H4 (cell line): ENCODE results near the gene CASR. TPM values are rescaled to one million over a fixed set of nuclear protein-coding genes. Genes with fewer than 3 reads are reported as not detected.

Experiments used
- DNase-seq: peaks from one replicate; pipeline ENCODE4 v3.0.0-alpha.2; 2015; ENCODE audit warnings: low spot score
- total RNA-seq: library from RNA; depleted of rRNA; stranded (reverse); fragments of >200 nt; shearing (Covaris generic); gene quantifications from 2 replicates; pipeline ENCODE4 v1.2.3, GENCODE V29; 2014

Gene CASR
- total RNA-seq, 1 experiment from 2014 or later: not detected

- no peak for DNase-seq
Observed at GRCh38 chr3:122215592-122216298, 32.3 kb downstream of the CASR start.

DNA sequence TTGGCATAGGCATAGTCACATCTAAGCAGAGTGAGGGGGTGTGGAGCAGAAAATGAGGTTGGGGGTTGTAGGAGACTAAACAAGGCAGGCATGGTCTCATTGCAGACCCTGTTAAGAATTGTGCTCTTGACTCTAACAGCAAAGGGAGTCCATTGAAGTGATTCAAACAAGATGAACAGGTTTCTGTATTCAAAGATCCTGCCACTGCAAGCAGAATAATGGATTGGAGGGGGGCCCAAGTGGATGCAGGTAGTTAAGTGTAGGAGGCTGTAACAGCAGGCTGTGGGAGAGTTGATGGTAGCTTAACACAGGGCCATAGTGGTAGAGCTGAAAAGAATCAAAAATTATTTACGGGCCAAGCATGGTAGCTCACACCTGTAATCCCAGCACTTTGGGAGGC lies 34.4 kb downstream of the CASR start:
- DNase-seq: no peak

DNA sequence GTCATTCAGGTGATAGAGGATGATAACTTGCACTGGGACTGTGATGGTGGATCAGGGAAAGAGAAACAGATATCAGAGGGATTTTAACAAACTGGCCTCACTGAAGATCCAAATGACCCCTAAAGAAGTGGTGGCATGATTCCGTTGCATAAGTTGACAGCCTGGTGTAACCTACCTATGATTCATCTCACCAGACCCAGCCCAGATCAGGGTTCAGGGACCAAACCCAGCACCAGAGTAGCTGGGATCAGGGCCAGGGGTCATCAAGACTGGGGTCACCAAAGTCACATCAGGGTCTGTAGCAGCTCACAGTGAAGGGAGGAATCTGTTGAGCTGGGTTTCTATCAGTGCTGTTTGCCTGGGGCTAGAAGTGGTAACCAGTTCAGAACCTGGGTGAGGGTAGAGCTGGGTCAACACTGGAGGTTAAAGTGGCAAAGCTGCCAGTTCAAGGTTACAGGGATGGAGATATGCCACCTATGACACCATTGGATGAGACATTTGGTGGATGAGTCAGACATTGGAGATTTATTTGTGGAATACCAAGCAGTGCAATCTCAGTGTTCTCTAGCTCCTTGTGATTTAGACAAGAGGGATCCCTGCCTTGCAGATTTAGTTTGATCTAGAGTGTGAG lies 35.9 kb downstream of the CASR start:
- DNase-seq: no peak

DNA sequence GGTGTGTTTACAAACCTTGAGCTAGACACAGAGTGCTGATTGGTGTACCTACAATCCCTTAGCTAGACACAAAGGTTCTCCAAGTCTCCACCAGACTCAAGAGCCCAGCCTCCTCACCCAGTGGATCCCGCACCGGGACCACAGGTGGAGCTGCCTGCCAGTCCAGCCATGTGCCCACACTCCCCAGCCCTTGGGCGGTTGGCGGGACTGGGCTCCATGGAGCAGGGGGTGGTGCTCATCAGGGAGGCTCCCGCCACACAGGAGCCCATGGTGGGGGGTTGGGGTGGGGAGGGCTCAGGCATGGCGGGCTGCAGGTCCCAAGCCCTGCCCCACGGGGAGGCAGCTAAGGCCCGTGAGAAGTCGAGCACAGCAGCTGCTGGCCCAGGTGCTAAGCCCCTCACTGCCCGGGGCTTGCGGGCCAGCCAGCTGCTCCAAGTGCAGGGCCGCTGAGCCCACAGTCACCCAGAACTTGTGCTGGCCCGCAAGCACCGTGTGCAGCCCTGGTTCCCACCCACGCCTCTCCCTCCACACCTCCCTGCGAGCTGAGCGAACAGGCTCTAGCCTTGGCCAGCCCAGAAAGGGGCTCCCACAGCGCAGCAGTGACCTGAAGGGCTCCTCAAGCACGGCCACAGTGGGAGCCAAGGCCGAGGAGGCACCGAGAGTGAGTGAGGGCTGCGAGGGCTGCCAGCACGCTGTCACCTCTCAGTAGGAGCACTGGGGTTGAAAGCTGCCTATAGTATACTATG lies 43.7 kb downstream of the CASR start:
- no peak for DNase-seq

- DNase-seq: no peak
Observed at GRCh38 chr3:122230174-122230573, 46.7 kb downstream of the CASR start.

DNA sequence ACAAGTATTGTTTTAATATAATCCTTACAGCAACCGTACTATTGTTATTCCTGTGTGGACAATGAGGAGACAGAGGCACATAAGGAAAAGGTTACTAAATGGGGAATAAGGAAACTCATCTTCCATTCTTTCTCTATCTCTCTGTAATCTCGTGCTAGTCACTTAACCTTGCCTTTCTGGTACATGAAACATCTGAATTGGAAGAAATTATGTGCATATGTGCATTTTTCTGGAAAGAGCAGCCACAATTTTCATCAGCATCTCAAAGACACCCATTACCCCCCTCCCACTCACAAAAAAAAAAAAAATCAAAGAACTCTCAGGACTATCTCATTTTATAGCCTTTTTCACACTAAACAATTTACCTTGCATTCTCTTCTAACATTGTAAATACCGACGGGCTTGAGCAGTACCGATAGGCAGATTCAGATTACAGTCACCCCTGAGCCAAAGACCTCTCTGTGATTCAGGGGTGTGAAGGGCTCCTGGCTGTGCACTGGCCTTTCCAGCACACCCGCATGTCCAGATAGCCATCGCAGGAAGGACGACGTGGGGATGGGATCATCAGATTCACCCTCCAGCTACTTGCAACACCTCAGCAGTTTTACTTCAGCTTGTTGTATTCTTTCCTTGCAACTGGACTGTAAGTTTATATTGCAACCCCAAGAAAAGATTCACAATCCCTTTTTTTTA lies 48.1 kb downstream of the CASR start:
- DNase-seq: no peak

- DNase-seq: no peak
Observed at GRCh38 chr3:122232485-122232884, 49.0 kb downstream of the CASR start.

GRCh38 chr3:122233101-122233952 lies 49.9 kb downstream of the CASR start:
- no peak for DNase-seq

GRCh38 chr3:122234117-122234516 lies 50.6 kb downstream of the CASR start:
- DNase-seq: no peak

DNA sequence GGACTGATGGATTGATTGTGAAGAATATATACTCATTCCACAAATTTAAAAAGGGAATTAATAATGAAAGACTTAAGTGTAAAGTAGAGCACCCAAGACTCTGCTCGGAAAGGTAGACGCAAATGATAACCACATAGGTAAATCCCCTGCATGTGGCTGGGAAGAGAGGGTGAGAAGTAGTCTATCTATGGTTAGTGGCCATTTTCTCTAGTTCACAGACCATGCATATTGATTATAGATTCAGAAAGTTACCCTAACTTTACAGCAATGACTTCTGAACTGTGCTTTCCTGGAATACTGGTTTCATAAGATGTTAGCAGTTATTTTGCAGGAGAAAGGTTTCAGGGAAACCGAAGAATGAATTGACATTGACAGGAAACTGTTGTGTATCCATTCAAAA lies 51.7 kb downstream of the CASR start:
- no peak for DNase-seq

- no peak for DNase-seq
Observed at GRCh38 chr3:122239112-122239511, 55.6 kb downstream of the CASR start.

DNA sequence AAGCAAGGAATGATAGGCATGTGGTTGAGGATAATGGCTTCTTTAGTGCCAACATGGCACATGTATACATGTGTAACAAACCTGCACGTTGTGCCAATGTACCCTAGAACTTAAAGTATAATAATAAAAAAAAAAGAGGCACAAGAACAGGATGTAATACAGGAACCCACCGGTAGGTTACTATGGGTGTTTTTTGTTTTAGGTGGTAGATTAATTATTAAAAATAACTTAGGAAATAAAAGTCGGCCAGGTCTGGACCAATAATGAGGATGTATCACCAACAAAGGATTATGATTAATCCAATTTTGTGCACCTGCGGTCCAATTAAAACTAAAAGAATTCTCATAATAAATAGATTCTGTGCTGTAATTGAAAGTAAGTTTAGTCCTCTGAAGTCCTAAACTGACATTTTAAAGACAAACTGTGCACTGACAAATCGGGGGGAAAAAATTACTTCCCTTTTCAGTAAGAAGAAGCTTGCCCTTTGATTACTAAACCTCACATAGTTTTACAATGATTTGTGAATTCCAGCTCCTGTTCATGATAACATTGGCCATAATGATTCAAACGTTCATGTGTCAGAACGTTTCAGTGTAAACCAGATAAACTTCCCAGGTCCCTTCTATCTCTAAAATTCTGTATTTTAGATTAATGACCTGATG lies 62.2 kb downstream of the CASR start:
- DNase-seq: no peak

DNA sequence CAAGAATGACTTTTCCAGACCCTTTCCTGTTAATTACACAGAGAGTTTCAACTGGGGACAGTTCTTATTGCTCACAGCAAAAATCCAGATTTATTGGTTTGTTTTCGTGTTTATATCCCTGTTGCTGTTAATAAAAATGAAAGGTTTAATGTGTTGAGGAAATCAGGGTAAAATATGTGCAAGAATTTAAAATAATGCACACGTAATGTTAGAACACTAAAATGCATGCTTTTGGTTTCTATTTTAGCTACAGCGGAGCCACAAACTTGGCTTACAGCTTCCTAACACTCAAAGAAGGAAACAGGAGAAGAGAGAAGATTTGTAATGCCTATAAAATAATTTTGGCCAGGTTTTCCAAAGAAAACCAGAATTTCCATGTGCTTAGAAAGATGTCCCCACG lies 62.7 kb downstream of the CASR start:
- DNase-seq: no peak

- no peak for DNase-seq
Observed at GRCh38 chr3:122247087-122247824, 63.8 kb downstream of the CASR start.

DNA sequence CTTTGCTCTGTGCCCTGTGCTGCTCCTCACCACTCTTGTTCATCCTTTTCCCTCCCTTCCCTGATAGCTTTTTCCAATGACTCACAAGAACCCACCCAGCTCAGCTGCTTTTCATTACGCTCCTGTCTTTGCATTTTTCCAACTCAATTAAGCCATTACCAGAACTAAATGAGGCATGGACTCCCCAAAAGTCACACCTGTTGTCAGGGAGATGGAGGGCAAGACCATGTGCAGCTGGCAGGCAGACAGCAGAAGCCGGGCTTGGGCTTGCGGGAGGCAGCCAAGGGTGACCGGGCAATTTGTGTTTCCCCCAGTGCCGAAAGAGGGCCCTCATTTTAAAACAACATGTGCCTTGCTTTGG lies 64.3 kb downstream of the CASR start:
- DNase-seq: no peak

DNA sequence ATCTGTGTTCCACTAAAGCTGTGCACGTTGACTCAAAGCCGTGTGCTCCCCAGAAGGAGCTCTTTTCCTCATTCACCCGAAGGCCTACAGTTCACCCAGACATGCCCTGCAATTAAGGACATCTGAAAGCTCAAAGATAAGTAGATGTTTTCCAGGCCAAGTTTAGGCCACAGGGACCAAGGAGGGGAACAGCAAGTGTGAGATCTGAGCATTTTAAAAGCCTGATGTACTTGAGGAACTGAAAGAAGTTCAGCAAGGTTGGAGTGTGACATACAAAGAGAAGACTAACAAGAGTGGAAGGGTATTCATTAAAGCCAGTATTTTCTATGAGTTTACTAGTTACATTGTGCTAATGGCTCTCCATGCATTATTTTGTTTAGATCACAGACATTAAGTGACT lies 68.0 kb downstream of the CASR start:
- DNase-seq: no peak

- no peak for DNase-seq
Observed at GRCh38 chr3:122253581-122253980, 70.1 kb downstream of the CASR start.

- DNase-seq: no peak
Observed at GRCh38 chr3:122255757-122256439, 72.4 kb downstream of the CASR start.

- no peak for DNase-seq
Observed at GRCh38 chr3:122257644-122258364, 74.3 kb downstream of the CASR start.
